ENCODE measurements around the gene SLC8A3. TPM values are rescaled to one million over a fixed set of nuclear protein-coding genes. Genes with fewer than 3 reads are reported as not detected.

Gene SLC8A3
- total and polyA plus RNA-seq, 2 experiments from 2014 or later, result not detected

DNA sequence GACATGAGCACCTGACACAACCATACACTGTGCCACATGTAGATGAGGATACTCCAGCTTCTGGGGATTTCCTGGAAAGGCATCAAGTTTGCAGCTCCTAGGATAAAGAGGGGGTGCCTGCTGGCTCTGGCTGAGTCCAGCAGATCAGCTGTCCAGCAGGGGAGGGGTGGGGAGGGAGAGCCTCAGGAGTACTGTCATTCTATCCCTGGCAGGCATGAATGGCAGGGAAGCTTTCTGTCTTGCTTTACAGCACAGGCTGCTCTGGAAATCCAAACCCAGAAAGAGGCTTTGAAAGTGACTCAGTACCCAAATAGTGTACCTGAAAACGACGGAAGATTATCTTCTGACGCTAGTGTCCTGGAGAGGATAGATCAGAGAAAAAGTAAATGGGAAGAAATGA lies 32.2 kb downstream of the SLC8A3 start:
- Histone ChIP-seq H3K9me3 (ENCODE audit: low read depth) (no peaks in the 10 kb centered on the region), H3K9ac (no peak overlapping the region), H3K4me2 (ENCODE audit: unreplicated experiment) (no peak overlapping the region), H3K79me2 (ENCODE audit: insufficient read depth) (no peaks in the 10 kb centered on the region), H2AFZ (no peak overlapping the region), H3K36me3 (ENCODE audit: low read depth) (no peaks in the 10 kb centered on the region), H3K27ac (no peak overlapping the region), H3K4me3 (no peak overlapping the region), H3F3A (ENCODE audit: insufficient read depth) (no peaks in the 10 kb centered on the region), H3K9me2 (ENCODE audit: insufficient read depth) (no peaks in the 10 kb centered on the region), H4K20me1 (ENCODE audit: insufficient read depth) (no peaks in the 10 kb centered on the region), H3K27me3 (replicated peaks; ENCODE audit: insufficient read depth) (no peaks in the 10 kb centered on the region), H3K4me1 (ENCODE audit: insufficient read depth) (no peaks in the 10 kb centered on the region)
- in situ Hi-C loops (cut with MboI), result no loop called here
- no peak for TF ChIP-seq EZH2 (IDR thresholded peaks at IDR 0.05; ENCODE audit: insufficient read depth, poor library complexity, severe bottlenecking)
- TF ChIP-seq EZH2phosphoT487 (IDR thresholded peaks at IDR 0.05; ENCODE audit: insufficient read depth, low read depth), result no peak
- 69% methylated on average over 3 of the region's 3 CpGs for WGBS, 2 experiments (ENCODE audit: low coverage in 1 of 2, low lambda C conversion rate in 2 of 2, missing lambda C conversion rate in 2 of 2)
- no peak for DNase-seq

DNA sequence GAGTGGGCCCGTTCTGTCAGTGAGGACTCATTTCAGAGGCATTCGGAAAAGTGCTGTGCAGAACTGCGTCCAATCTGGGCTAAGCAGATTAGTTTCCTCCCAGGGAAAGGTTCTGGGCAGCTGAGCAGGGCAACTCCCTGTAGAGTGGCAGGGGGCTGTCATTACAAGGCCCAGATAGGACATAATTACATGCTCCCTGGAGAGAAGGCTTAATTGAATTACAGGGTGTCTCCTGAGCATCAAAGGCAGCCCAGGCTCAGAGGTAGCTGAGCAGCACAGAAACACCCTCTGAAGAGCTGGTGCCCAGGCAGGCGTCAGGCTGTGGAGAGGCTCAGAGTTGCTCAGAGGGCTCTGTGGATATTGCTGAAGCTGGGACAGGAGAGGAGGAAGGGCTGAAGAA lies 36.0 kb downstream of the SLC8A3 start:
- Histone ChIP-seq H3K9ac (no peak overlapping the region), H2AFZ (no peak overlapping the region), H3K27ac (no peak overlapping the region), H4K20me1 (ENCODE audit: insufficient read depth) (no peaks in the 10 kb centered on the region), H3K4me2 (ENCODE audit: unreplicated experiment) (no peak overlapping the region), H3K9me2 (ENCODE audit: insufficient read depth) (no peaks in the 10 kb centered on the region), H3K9me3 (ENCODE audit: low read depth) (no peaks in the 10 kb centered on the region), H3F3A (ENCODE audit: insufficient read depth) (no peaks in the 10 kb centered on the region), H3K4me1 (ENCODE audit: insufficient read depth) (no peaks in the 10 kb centered on the region), H3K79me2 (ENCODE audit: insufficient read depth) (no peaks in the 10 kb centered on the region), H3K36me3 (ENCODE audit: low read depth) (no peaks in the 10 kb centered on the region), H3K27me3 (replicated peaks; ENCODE audit: insufficient read depth) (no peaks in the 10 kb centered on the region), H3K4me3 (no peak overlapping the region)
- no peak for TF ChIP-seq EZH2 (IDR thresholded peaks at IDR 0.05; ENCODE audit: insufficient read depth, poor library complexity, severe bottlenecking)
- TF ChIP-seq EZH2phosphoT487 (IDR thresholded peaks at IDR 0.05; ENCODE audit: insufficient read depth, low read depth), result no peak
- DNase-seq, result no peak
- WGBS, 2 experiments (ENCODE audit: low coverage in 1 of 2, low lambda C conversion rate in 2 of 2, missing lambda C conversion rate in 2 of 2), result 15 to 21% methylated on average over 4 of the region's 4 CpGs
- in situ Hi-C loops (cut with MboI), result no loop called here

DNA sequence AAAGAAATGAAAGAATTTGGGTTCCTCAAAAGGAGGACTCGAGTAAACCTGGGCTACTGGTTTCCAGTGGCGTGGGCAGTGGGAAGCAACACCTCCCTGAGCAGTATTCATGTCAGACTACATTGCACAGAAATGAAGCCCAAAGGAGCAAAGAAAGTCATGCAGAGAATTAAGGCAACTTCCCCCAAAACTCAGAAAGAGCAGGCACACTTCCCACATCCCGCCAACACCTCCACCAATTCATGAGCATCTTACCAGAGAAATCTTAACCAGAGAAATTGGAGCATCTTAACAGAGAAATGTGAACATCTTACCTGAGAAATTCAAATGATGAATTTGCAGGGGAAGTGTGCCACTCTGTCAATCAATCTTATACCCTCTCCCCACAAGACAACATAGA lies 36.7 kb downstream of the SLC8A3 start:
- no peaks in the 10 kb centered on the region for H3K27me3 ChIP-seq (replicated peaks; ENCODE audit: insufficient read depth)
- H2AFZ ChIP-seq, result no peak overlapping the region
- no peaks in the 10 kb centered on the region for H3F3A ChIP-seq (ENCODE audit: insufficient read depth)
- no peak for TF ChIP-seq EZH2phosphoT487 (IDR thresholded peaks at IDR 0.05; ENCODE audit: insufficient read depth, low read depth)
- TF ChIP-seq EZH2 (IDR thresholded peaks at IDR 0.05; ENCODE audit: insufficient read depth, poor library complexity, severe bottlenecking), result no peak
- WGBS, 2 experiments (ENCODE audit: low coverage in 1 of 2, low lambda C conversion rate in 2 of 2, missing lambda C conversion rate in 2 of 2), result 32 to 35% methylated on average over 3 of the region's 3 CpGs
- in situ Hi-C loops (cut with MboI), result no loop called here
- H3K4me1 ChIP-seq (ENCODE audit: insufficient read depth), result no peaks in the 10 kb centered on the region
- no peak overlapping the region for H3K9ac ChIP-seq
- H3K4me2 ChIP-seq (ENCODE audit: unreplicated experiment), result no peak overlapping the region
- H3K9me3 ChIP-seq (ENCODE audit: low read depth), result no peaks in the 10 kb centered on the region
- no peak for DNase-seq
- H3K79me2 ChIP-seq (ENCODE audit: insufficient read depth), result no peaks in the 10 kb centered on the region
- no peak overlapping the region for H3K4me3 ChIP-seq
- no peaks in the 10 kb centered on the region for H3K36me3 ChIP-seq (ENCODE audit: low read depth)
- H4K20me1 ChIP-seq (ENCODE audit: insufficient read depth), result no peaks in the 10 kb centered on the region
- no peak overlapping the region for H3K27ac ChIP-seq
- H3K9me2 ChIP-seq (ENCODE audit: insufficient read depth), result no peaks in the 10 kb centered on the region

DNA sequence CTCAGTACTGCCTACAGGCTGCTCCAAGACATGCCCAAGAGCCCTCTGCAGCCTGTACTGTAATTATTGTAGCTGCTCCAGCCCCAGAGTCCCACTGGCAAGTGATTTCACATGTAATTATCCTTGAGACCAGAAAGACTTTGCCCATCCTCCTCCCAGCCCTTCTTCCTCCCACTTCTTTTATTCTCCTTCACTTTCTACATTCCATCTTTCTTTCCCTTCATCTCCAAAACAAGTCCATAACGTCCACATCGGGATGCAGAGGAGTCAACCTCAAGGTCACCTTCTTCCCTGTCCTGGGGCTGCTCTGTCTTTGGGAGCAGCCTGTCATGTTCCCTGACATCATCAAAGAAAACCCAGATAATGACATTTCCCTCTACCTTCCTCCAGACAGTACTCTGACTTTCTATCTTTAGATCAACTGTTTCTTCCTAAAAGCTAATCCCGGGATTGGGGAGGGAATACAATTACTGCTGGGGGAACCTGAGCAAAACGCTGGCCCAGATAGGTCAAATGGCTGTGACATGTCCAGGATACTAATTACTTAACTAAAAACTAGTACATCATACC lies 39.1 kb downstream of the SLC8A3 start:
- Histone ChIP-seq H3F3A (ENCODE audit: insufficient read depth) (no peaks in the 10 kb centered on the region), H3K79me2 (ENCODE audit: insufficient read depth) (no peaks in the 10 kb centered on the region), H3K36me3 (ENCODE audit: low read depth) (no peaks in the 10 kb centered on the region), H3K9ac (no peak overlapping the region), H3K4me3 (no peak overlapping the region), H4K20me1 (ENCODE audit: insufficient read depth) (no peaks in the 10 kb centered on the region), H3K9me3 (ENCODE audit: low read depth) (no peaks in the 10 kb centered on the region), H2AFZ (no peak overlapping the region), H3K27ac (no peak overlapping the region), H3K9me2 (ENCODE audit: insufficient read depth) (no peaks in the 10 kb centered on the region), H3K4me2 (ENCODE audit: unreplicated experiment) (no peak overlapping the region), H3K4me1 (ENCODE audit: insufficient read depth) (no peaks in the 10 kb centered on the region), H3K27me3 (replicated peaks; ENCODE audit: insufficient read depth) (no peaks in the 10 kb centered on the region)
- no peak for DNase-seq
- 11 to 16% methylated on average over 4 of the region's 4 CpGs for WGBS, 2 experiments (ENCODE audit: low coverage in 1 of 2, low lambda C conversion rate in 2 of 2, missing lambda C conversion rate in 2 of 2)
- in situ Hi-C loops (cut with MboI), result no loop called here
- TF ChIP-seq EZH2 (IDR thresholded peaks at IDR 0.05; ENCODE audit: insufficient read depth, poor library complexity, severe bottlenecking), result no peak
- TF ChIP-seq EZH2phosphoT487 (IDR thresholded peaks at IDR 0.05; ENCODE audit: insufficient read depth, low read depth), result no peak
